Activated CD8-positive, alpha-beta memory T cell treated with anti-CD3 and anti-CD28 coated beads for 36 hours (primary cell): ENCODE data around the gene TF. TPM values are rescaled to one million over a fixed set of nuclear protein-coding genes. Genes with fewer than 3 reads are reported as not detected.

ENCODE experiments used
- CTCF ChIA-PET: fragments of 350-600 bp; sonication (Branson Sonifier 250); formaldehyde crosslinking; loops from one replicate; lab custom pipeline; 2021; ENCODE audit warnings: antibody characterized with exemption; lab: Charles Lee
- POLR2A ChIA-PET: fragments of 350-600 bp; sonication (Branson Sonifier 250); formaldehyde crosslinking; loops from one replicate; lab custom pipeline; 2021; ENCODE audit warnings: antibody characterized with exemption; lab: Charles Lee
- total RNA-seq, 2 experiments: library from RNA; stranded (reverse); gene quantifications; one replicate each; pipeline ENCODE4 v1.2.3, GENCODE V29; 2021

The TF gene
- total RNA-seq, 2 experiments from 2014 or later: 0.02 to 0.17 TPM

DNA sequence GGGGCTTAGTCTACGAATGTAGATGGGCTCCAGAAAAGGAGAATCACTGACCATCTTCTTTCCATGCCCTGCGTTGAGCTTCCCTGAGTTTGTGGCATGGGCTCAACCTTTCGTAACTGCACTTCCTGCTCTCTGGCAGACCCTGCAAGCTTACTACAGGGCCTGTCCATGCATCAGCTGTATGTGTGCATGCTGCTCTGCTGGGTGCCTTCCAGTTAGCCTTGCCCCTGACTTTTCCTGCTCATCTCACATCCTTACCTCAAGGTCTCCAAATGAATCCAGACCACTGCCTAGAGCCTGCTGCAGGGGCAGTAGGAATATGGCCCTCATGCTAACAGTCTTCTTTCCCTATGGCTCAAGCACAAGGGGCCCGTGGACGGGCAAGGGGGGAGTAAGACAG, 2.0 kb upstream of the TF start:
- POLR2A ChIA-PET: no interaction called here

DNA sequence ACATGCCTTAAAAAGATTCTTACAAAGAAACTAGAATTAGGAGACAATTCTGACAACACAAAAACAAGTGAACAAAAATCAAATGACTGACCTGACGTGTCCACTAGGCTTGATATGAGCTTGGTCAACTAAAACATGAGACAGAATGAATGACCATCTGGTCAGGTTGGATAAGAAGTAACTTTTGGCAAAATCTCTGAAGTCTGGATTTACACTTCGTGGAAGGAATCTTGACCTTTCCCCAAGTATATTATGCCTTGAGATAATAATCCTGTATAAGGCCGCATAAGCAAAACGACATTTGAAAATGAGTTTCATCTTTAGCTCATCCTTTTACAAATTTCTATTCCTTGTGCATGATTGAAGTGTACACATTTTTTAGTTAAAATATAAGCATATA, 1.1 kb upstream of the TF start:
- POLR2A ChIA-PET: no interaction called here

More for the DNA sequence above, 2.0 kb upstream of the TF start:
- CTCF ChIA-PET: no interaction called here

DNA sequence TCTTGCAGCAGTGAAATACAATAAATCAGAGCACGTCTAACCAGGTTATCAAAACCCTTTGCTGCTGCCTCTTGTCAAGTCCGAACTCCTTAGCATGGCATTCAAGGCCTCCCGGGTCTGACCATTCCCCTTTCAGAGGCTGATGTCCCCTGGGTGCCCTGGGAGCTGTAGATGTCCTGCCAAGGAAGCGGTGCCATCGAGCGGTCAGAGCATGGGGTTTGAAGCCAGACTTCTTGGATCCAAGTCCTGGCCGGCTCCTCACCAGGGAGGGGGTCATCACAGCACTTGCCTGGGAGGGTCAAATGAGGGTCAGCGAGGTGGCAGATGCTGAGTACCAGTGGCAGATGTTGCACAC, 496 bp downstream of the TF start:
- CTCF ChIA-PET: no interaction called here
- POLR2A ChIA-PET: no interaction called here

More for the DNA sequence above, 1.1 kb upstream of the TF start:
- CTCF ChIA-PET: no interaction called here

DNA sequence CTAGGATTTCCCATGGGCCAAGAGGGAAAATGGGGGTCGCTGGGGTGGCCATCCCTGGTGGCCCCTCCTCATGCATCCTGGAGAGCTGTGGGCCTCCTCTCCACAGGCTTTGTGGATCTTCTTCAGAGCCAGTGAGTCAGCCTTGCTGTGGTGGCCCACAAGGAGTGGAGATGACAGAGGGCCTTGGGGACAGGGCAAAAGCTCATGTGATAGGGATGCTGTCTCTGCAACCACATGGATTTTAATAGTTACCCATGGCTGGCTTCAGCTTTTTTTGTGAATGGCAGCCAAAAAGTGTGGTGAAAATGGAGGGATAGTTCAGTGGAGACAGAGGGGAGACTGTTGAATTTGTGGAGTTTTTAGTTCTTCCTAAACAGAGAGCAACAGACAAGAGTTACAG, 1.2 kb downstream of the TF start:
- ChIA-PET POLR2A (no interaction called here), CTCF (no interaction called here)

DNA sequence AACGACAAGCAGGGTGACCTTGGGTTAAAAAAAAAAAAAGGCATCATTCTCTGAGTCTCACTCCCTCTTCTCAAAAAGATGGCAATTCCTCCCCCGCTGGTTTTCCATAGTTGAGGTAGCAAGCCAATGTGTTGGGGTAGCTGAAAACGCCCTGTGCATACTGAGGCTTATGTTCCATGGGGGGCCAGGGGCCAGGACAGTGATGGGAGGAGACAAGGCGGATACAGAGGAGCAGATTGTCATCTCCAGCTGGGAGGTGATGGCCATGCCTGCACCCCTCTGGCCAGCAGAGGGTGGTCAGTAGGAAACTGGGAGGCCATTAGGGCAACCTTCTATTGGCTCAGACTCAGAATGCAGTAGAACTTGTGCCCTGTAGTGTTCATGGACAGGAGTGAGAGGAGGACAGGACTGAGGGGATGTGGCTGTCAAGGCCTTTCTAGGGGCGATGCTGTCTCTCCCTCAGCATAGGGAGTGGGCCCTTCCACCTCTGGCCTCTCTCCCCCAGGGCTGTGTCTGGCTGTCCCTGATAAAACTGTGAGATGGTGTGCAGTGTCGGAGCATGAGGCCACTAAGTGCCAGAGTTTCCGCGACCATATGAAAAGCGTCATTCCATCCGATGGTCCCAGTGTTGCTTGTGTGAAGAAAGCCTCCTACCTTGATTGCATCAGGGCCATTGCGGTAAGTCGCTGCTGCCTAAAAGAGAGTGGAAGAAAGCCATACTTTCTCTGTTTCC, 1.9 kb downstream of the TF start:
- ChIA-PET POLR2A (interaction anchor here (0.7 kb wide), 1 partner anchor 119 kb away, joined by 5 read pairs; no protein-coding TSS in a partner anchor), CTCF (no interaction called here)

DNA sequence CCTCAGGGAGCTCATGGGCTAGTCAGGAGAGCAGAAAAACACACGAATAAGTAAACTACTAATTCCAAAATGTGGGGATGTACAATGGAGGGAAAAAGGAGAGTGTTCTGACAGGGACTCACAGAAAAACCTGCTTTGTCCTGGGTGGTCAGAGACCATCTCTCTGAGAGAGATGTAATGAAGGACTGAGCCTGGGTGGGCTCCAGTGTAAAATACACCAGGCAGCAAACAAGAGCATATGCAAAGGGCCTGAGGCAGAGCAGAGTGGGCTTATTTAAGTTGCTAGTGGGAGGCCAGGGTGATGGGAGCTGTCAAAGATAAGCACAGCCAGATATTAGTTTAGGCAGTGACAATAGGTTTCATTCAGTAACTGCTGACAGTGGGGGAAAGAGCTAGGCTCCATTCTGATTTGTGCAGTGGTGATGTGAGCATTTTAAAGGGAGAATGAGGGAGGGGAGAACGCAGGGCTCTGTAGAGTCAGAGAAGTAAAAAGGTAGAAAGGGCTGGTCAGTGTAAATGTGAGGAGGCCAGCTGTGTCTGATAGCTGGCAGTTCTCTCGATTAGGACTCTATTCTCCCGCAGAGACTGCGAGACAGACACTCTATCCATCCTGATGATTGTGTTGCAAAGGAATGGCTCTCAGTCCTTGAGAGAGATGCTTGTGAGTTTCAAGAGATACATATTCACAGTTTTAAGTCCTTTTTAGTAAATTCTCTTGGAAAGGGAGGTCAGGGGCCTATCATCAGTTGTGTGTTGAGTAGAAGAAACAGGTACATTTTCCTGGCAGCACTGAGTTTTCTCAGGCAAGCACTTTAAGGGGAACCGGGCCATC, 3.5 kb downstream of the TF start:
- POLR2A ChIA-PET: no interaction called here
- CTCF ChIA-PET: no interaction called here

DNA sequence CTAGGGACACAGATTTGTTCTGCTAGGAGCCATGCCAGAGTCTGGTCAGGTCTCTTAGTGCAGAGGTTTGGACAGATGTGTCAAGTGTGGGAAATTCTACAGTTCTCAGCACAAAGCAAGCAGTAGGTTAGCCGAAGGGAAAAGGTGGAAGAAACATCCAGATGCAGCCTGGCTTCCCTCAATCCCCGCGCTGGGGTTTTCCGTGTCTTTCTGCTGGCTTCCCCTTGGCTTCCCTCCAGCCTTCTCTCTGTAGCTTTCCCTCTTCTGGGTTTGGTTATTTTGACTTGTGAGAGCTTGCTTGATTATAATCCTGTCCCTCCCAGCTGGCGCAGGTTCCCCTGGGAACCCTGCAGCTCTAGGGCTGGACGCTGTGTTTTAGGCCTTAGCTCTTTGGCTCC, 4.1 kb downstream of the TF start:
- POLR2A ChIA-PET: no interaction called here
- CTCF ChIA-PET: no interaction called here

DNA sequence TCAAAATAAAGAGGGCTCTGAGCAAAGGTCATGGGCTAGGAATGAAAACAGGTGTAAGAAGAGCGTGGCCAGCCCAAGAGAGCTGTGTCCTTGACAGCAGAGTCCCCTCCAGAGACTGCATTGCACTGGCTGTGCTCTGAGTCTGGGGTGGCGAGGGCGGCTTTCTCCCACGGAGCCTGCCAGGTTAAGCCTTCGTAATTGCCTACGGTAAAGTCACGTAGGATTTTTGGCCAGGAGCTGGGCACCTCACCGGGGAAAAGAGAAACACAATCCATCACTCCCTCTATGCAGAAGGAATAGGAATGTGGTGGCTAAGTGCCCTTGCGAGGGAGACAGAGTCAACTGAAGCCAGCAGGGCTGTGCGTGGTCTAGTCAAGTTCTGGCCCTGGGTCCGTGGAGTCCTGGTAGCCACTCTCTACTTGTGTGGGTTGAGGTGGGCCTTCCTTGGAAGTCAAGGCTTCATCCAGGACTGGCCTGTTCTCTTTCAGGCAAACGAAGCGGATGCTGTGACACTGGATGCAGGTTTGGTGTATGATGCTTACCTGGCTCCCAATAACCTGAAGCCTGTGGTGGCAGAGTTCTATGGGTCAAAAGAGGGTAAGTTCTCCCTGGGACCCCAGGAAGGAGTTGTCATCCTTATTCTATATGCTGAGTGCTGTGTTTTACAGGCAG, 7.0 kb downstream of the TF start:
- ChIA-PET POLR2A (no interaction called here), CTCF (no interaction called here)

DNA sequence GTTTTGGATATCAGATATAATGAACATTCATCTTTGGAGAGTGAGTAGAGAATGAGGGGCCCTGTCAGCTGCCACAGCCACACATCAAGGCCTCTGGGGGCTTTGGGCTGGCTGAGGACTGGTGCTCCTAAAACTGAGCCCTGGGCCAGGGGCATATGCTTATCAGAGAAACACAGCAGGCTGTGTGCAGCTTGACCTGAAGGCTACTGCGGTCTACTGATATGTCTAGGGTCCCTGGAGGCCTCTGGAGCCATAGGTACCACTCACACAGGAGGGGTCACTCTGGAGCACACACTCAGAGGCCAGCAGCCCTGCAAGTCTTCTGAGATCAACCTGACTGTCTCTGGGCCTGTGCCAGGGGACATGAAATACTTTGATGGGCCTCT, 7.6 kb downstream of the TF start:
- CTCF ChIA-PET: no interaction called here
- POLR2A ChIA-PET: no interaction called here

DNA sequence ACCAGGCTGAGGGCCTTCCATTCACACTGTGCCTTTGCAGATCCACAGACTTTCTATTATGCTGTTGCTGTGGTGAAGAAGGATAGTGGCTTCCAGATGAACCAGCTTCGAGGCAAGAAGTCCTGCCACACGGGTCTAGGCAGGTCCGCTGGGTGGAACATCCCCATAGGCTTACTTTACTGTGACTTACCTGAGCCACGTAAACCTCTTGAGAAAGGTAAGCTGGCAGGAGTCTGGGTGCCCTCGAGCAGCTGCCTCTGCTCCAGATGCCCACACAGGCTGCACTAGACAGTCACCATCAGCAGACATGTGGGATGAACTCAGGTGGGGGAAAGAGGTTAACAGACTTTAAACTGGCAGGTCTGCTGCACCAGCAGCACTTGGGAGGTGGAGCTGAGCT, 8.3 kb downstream of the TF start:
- ChIA-PET CTCF (no interaction called here), POLR2A (no interaction called here)

DNA sequence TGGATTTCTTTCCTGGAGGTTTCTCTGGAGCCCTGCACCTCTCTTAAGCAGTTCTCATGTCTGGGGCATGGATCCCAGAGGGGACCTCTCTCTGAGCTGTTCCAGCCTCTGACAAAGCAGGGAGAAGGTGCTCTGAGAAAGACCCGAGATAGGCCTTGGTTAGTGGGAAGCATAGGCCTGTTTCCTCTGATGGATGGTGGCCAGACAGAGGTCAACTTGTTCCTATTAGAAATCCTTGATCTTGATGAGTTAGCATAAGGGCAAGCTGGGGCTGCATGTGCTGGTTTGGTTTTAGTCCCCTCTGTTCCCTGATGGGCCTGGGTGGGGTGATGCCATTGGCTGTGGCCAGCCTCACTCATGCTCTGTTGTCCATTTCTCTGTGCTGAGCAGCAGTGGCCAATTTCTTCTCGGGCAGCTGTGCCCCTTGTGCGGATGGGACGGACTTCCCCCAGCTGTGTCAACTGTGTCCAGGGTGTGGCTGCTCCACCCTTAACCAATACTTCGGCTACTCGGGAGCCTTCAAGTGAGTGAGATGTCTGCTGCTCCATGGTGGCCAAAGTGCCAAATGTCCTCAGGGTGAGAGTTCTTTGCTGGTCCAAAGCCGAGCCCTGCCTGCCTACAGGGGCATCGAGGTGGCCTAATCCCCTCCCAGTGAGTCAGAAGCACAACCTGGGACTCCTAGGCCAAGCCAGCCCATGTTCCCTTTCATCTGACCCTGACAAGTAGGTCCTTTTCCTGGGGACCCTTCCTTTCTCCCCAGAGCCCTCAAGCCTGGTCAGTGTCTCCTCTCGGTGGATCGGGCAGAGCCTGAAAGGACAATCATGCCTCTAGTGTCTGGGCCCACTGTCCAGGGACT, 9.0 kb downstream of the TF start:
- ChIA-PET CTCF (no interaction called here), POLR2A (no interaction called here)

DNA sequence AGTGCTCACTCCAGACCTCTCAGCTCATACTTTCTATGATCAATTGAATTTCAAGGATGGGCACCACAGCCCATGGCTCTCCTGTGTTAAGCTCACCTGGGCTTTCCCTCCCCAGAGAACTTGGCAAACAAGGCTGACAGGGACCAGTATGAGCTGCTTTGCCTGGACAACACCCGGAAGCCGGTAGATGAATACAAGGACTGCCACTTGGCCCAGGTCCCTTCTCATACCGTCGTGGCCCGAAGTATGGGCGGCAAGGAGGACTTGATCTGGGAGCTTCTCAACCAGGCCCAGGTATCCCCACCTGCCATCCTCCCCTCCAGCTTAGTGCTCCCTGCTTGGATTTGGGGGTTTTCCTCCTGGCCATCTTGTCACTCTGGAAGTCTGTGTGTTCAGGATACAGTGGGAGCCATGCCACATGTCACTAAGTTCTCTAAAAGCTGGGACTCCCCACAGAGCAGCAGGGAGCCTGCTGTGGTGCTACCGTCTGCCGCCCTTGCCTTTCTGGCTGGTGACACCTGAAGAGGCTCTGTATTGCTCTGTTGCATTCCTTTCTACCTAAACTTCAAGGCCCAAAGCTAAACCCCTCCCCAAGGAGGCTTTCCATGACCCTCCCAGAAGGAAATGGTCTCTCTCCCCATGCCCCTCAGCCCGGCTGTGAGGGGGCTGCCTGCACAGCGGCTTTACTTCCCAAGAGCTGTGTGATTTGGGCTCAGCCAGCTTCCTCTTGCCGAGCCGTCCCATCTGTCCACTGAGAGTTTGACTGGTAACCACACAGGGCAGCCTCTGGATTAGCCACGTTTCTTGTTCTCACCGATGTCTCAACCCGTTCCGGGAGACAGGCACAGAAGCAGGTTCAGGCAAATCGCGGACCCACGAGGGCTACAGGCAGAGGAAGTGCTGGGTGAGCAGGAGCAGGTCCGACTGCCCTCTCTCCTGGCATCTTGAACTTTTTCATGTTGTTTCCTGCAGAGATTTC, 10.8 kb downstream of the TF start:
- CTCF ChIA-PET: interaction anchor here (0.6 kb wide), 1 partner anchor 61 kb away, joined by 3 read pairs; no protein-coding TSS in a partner anchor

DNA sequence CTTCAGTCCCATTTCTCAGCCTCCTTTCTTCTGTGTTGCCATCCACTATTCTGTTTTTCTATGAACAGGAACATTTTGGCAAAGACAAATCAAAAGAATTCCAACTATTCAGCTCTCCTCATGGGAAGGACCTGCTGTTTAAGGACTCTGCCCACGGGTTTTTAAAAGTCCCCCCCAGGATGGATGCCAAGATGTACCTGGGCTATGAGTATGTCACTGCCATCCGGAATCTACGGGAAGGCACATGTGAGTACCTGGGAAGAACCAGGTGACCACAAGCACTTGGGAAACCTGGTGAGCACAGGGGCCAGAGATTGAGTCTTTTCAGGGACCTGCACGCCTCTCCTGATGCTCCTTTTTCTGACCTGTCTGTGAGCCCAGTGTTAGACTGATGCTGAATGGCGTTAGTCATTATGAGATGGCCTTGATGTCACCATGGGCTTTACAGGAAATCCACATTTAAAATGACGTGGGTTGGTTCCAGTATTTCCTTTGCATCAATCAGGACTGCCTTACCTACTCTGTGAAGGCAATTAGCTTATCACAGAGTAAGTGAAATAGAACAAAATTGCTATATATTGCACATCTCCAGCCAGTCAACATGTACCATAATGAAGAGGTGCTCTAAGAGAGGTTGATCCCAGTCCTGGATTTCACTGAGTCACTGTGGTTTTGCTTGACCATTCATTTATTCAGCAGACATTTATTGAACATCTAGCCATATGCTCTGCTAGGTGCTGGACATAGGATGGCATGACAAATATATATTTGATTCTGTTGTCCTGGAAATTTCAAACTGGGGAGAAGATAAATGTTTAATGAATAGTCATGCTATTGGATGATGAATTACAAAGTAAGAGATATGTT, 11.7 kb downstream of the TF start:
- ChIA-PET CTCF (no interaction called here), POLR2A (no interaction called here)

More for the DNA sequence above, 10.8 kb downstream of the TF start:
- POLR2A ChIA-PET: no interaction called here

DNA sequence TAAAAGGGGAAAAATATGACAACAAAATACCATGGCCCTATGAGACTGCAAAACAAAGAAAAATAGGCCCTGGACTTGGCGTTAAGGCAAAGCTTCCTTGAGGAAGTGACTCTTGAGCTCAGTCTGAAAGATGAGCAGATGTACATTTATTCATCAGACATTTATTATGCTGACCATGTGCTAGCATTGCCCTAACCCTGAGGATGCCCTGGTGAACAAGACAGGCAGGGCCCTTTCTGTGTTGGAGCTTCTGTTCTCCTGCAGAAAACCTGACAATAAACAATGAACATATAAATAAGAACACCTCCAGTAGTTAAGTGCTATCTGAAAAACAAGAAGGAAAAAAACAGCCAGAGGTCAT, 12.4 kb downstream of the TF start:
- CTCF ChIA-PET: no interaction called here
- POLR2A ChIA-PET: no interaction called here

DNA sequence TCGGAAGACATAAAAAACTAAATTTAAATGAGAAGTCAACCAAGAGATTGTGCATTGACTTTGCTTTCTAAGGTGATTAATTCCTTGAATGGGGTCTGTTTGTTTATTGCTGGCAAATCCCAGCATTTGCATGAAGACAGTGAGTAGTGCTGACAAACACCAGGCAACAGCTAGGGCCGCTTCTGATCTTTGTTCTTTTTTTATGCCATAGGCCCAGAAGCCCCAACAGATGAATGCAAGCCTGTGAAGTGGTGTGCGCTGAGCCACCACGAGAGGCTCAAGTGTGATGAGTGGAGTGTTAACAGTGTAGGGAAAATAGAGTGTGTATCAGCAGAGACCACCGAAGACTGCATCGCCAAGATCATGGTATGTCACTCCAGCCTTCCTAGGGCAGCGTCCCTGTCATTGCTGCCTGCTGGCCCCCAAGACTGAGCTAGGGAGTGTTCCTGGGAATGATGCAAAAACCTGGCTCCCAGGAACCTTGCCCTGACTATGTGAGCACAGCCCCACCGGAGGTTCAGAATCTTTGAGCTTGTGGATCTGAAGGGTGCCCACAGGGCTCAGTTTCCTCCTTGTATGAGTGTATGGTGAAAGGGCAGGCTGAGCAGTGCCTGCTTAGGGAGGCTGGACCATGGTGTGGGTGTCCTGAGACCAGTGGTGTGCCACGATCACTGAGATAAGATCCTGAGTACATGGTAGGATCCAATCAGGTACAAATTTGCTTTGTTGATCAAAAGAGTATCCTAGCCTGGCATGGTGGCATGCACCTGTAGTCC, 13.0 kb downstream of the TF start:
- CTCF ChIA-PET: no interaction called here
- POLR2A ChIA-PET: no interaction called here

DNA sequence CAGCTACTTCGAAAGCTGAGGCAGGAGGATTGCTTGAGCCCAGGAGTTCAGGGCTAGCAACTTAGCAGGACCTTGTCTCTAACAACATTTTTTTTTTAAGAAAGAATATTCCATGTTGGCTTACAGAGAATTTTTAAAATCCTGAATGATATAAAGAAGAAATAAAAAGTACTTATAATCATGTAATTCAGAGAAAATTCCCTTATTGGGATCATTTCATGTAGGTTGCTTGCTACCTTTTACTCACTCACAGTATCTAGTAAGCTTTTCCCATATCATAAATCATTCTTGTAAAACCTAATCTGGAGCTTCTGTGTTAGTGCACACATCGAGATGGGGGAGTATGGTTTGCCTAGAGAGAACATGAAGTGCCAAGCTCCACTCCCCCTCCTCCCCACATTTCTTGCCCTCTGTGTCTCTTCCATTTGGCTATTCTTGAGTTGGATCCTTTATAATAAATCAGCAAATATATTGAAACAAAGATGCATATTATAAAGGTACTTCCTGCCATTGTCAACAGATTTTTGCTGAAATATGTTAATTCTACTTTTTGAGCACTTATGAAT, 13.6 kb downstream of the TF start:
- CTCF ChIA-PET: no interaction called here
- POLR2A ChIA-PET: no interaction called here

DNA sequence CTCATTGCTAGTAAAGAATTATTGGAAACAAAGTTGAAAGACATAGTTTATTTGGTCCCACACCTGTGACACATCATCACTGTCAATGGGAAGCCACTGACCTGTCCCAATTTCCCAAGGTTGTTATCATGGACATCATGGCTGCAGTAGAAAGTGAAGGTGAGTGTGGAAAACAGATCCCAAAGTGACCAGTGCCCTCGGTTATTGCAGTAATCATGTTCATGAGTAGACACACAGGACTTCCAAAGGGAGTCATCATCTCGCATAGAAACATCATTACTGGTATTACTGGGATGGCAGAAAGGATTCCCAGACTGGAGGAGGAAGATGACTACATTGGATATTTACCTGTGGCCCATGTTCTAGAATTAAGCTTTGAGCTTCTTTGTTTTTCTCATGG, 14.7 kb downstream of the TF start:
- ChIA-PET CTCF (no interaction called here), POLR2A (no interaction called here)
